D341Med (cell line): Measurements from ENCODE around the gene UNC13A.

Source experiments
- DNase-seq: peaks from one replicate; pipeline ENCODE4 v3.0.0; 2012; ENCODE audit warnings: low spot score

Gene UNC13A

DNA sequence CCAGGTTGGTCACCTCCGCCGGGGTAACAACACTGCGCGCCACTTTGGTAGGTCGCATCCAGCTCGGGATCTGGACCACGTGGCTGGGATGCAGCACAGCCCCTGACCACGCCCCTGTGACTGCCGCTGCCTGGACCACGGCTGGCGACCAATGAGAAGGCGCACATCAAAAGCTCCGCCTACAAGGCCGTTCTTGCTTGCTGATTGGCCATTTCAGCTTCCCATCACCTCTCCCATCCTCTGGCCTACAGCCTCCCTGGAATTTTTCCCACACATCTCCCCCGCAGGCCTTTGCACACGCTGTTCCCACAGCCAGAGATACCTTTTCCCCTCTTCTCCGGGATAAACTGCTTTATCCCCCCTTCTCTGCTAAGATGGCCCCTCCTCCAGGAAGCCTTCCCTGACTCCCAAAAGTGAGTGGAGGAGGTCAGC lies 18.6 kb upstream of the UNC13A start:
- peak; percentile 59 for DNase-seq

DNA sequence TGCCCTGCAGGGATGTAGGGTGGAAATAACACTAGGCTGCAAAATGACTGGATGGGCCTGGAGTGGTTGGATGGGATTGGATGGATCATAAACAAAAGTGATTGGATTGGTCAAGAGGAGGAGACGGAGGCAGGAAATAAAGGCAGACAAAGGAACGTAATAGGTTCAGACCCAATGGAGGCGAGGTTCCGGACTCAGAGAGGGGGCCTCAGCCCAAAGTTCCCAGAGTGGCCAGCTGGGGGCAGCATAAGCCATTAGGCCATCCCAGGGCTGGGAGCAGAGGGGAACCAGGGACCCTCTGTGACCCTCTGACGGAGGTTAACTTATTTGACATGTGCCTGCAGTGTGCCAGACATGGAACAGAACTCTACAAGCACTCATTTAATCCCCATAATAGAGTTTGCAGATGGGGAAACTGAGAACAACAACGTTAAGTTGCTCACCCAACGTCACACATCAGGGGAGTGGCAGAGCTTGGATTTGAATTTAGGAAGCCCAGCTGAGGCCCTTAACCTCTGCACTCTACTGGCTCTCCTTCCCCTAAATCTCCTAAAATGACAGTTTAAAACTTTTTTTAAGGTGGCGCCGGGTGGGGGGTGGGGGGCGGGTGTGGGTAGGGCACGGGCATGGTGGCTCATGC lies 15.8 kb upstream of the UNC13A start:
- peak; percentile 80 for DNase-seq

DNA sequence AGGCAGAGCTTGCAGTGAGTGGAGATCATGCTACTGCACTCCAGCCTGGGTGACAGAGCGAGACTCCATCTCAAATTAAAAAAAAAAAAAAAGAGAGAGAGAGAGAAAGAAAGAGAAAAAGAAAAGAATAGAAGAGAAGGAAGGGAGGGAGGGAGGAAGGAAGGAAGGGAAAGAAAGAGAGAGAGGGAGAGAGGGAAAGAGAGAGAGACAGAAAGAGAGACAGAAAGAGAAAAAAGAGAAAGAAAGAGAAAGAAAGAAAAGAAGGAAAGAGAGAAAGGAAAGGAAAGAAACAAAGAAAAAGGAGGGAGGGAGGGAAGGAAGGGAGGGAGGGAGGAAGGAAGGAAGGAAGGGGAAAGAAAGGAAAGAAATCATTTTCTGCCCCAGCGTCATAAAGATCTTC lies 7.0 kb upstream of the UNC13A start:
- no peak for DNase-seq

DNA sequence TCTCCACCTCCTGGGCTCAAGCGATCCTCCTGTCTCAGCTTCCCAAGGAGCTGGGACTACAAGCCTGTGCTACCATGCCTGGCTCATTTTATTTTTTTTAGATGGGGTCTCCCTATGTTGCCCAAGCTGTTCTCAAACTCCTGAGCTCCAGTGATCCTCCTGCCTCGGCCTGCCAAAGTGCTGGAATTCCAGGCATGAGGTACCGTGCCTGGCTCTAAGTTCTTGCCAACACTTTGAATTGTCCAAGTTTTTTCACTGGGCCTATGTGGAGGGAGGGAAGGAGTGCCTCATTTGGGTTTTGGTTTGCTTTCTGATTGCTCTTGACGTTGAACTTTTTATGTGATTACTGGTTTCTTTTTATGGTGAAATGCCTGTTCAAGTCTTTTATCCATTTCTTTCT lies 4.4 kb upstream of the UNC13A start:
- no peak for DNase-seq

DNA sequence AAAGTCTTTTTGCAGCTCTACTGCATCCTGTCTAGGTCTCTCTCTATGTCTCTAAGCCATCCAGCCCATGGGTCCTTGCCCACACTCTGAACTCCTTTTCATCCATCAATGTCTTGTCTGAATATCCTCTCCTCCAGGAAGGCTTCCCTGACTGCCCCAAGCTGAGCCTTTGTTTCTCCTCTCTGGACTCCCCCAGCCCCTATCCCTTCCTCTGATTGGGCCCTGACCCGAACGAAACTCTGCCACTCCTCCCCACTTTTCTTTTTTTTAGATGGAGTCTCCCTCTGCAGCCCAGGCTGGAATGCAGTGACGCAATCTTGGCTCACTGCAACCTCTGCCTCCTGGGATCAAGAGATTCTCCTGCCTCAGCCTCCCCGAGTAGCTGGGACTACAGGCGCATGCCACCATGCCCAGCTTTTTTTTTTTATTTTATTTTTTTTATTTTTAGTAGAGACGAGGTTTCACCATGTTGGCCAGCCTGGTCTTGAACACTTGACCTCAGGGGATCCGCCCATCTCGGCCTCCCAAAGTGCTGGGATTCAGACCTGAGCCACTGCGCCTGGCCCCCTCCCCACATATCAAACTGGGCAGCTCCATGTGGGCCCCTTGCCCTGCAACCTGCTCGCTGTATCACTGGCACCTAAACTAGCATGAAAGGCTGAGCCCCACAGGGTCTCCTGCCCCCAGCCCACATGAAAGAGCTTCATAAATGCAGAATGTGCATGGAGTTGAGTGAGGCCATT lies 870 bp upstream of the UNC13A start:
- DNase-seq, result no peak

DNA sequence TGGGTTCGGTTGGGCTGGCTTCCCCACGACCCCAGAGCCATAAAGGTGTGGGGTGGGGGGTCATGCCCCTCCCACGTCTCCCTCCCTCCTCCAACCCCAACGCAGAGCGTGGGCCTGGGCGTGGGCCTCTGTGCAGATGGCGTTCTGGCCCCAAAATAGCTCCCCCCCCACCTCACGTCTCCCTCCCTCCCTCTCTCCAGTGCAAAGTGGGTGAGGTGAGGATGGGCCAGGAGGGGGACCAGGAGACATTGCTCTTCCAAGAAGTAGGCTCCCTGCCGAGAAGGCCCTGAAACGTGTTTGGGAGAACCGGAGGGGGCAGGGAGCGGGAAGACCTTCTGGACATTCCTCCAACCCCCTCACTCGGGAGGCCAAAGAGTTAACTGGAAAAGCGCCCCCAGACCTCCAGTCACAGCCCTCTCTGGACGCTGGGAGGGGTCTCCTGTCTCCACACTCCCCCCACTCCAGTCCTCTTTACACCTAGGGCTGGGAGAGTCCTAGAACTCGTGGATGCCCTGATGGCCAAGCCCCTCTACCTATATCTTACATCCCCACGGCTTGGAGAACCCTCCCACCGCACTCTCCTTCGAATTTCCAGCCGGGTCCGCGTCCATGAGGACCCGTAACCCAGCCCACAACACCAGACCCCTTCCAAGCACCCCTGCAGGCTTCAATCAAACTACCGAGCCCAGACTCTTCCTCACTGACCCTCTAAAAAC lies 855 bp downstream of the UNC13A start:
- DNase-seq, result peak; percentile 63

DNA sequence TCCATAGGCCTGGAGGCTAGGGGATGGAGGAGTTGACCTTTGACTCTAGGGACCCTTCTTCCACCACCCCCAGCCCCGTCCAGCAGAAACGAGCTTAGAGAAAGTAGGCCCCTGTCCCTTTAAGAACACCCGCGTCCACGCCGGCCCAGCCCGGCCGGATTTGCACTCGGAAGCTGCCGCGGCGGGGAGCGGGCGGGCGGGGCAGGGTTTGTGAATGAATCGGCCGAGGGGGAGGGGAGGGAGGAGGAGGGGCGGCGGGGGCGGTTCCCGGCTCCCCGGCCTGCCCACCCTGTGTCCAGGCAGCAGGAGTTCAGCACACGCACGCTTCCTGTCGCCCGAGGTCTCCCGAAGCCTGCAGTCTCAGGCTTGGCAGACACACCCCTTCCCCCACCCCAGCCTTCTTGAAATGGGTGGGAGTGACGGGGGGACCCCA lies 1.5 kb downstream of the UNC13A start:
- DNase-seq, result peak; percentile 88

DNA sequence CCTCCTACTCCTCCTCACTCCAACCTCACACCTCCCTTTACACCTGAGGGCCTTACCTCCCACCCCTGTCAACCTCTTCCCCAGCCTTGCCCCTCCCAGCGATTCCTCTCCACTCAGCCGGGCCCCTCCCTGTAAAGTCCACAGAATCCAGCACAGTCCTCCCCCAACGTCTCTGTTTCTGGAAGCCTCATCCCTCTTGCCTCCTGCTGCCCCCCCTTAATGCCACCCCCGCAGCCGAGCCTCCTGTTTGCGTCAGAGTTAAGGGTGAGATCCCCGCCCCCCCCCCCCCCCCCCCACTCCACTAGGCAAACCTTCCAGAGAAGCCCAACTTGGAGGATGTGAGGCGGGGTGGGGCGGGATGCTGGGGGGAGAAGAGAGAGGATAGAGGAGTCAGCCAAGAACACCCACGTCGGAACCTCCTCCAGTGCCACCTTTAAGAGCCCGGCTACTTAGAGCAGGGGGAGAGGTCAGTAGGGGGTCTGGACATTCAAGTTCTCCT lies 2.1 kb downstream of the UNC13A start:
- no peak for DNase-seq

DNA sequence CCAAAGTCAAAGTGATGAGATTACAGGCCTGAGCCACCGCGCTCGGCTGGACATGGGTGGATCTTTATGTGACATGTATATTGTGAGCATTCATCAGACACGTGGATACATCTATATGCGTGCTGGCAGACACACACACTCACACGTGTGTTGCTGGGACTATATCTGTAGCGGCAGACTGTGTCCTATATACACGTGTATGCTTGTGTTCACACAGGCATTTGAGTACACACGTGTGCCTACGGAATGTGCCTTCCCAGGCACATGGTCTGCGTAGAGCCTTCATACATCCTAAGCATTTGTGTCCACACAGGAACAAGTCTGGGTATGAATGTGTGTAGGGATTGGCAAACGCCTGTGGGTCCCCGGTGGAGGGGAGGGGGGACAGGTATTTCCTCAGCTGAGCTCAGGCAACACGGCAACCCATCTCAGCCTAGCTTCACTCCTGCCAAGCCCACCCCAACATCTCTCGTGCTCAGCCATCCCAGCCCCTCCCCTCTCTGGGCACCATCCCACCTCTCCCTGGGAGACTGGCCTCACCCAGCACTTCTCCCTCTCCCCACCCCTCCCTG lies 2.6 kb downstream of the UNC13A start:
- DNase-seq, result no peak

DNA sequence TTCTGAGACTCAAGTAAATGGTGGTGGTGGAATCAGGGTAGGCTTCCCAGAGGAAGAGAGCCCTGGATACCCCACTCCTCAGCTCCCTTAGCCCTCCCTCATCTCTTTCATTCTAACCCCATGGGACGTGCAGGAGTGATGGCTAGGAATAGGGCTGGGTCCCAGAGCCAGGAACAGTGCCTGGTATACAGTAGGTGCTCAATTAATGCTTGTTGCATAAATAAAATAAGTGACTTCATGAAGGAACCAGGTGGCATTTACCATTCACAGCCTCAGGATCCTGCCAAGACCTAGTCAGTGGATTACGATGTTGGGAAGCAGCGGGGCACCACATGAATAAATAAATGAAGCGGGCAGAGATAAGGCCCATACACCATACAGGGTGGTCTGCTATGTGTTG lies 3.9 kb downstream of the UNC13A start:
- no peak for DNase-seq

DNA sequence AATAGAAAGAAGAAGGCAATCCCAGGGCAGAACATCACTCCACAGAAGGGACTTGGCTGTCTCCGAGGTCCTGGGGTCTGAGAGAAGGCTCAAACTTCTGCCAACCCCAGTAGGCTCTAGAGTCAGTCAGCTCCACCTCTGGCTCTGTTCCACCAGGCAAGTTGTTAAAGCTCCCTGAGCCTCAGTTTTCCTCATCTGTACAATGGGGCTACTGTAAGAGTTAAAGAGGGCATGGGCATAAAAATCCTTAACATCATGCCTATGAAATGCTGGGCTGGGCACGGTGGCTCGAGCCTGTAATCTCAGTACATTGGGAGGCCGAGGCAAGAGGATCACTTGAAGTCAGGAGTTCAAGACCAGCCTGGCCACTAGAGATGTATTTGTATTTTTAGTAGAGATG lies 5.1 kb downstream of the UNC13A start:
- DNase-seq, result no peak

DNA sequence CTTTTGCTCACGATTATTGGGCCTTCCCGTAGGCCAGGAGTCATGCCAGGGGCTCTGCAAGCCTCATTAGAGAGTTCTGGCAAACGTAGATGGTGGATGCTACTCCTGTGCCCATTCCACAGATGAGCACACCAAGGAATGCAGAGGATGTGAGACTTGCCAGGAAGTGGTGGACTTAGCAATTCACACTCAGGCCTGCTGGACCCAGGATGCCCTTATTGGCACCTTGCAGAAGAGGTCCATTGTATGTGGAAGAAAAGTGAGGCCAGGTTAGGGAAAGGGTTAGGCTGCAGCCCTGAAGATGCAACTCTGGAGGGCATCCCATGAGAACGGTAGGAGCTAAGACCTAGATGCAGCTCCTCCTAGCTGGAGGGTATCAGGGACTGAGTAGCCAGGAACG lies 5.9 kb downstream of the UNC13A start:
- no peak for DNase-seq

DNA sequence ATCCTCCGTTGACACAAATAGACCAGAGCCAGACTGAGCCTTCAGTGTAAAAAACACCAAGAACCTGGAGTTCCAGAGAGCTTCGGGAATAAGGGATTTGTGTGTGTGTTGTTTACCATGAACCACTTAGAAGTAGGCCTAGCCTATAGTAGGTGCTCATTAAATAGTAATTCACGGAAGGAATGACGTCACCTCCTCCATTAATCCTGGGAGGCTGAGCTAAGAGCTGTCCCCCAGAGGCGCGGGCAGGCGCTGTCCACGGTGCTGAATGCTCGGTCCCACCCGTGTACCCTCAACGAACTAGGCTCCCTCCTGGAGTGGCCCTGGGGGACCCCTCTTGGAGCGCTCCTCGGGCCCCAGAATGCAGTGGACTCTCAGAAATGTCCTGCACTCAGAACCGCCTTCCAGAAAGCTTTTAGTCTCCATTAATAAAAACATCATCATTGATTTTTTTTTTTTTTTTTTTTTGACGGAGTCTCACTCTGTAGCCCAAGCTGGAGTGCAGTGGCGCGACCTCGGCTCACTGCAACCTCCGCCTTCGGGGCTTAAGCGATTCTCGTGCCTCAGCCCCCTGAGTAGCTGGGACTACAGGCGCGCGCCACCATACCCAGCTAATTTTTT lies 6.5 kb downstream of the UNC13A start:
- DNase-seq, result no peak

DNA sequence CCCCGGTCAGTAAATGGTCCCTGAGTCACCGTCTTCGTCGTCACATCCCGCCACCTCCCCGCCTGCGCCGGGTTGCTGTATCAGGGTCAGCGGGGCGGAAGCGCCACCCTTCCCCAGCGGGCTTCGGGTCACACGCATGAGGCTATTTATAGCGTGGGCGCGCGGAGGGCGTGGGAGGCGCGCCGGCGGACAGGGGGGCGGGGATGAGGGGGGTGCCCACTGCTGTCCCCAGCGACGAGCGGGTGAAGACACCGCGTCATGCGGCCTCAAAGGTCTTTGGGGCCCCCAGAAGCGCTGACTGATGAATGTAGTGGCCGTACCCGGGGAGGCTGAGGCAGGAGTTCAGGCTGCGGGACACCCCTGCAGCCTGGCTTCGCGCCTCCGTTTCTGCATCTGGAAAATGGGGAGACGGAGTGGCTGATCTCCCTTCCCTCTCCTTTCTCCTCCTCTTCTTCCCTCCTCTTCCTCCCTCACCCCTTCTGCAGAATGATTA lies 7.9 kb downstream of the UNC13A start:
- DNase-seq, result no peak

DNA sequence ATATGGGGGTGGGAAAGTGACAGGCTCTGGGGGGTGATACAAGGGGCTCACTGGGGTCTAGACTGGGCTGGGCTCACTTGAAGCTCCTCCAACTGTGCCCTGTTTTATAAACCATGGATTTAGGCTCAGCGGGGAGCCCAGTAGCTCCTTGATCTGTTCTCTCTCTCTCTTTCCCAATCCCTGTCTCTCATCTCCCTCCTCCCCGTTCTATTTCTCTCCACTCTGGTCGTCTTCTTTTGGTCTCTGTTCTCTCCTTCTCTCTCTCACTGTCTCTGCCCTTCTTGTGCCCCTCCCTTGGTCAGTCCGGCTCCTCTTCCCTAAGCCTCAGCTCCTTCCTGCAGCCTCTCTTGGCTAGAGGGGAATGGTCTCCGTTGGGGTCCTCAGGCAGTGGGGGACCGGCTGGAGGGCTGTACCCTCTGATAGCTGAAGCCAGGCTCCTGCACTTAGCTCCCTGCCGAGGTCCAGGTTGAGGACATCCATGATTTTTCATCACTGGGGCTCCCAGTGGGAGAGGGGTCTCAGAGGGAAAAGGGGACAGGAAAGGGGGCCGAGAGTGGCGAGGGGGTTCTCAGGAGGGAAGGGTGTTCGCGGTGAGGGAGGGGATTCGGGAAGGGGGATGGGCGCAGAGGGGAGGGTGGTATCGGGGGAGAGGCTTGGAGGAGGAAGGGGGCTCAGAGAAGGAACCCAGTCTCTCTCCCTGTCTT lies 8.5 kb downstream of the UNC13A start:
- no peak for DNase-seq

DNA sequence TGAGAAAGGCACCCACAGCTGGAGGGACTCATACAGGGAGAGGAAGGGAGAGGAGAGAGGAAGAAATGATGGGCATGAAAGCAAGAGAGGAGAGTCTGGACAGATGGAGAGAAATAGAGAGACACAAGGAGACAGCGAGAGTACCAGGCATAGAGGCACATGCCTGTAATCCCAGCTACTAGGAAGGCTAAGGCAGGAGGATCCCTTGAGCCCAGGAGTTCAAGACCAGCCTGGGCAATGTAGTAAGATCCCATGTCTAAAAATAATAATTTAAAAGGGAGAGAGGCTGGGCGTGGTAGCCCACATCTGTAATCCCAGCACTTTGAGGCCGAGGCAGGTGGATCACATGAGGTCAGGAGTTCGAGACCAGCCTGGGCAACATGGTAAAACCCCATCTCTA lies 9.3 kb downstream of the UNC13A start:
- no peak for DNase-seq

DNA sequence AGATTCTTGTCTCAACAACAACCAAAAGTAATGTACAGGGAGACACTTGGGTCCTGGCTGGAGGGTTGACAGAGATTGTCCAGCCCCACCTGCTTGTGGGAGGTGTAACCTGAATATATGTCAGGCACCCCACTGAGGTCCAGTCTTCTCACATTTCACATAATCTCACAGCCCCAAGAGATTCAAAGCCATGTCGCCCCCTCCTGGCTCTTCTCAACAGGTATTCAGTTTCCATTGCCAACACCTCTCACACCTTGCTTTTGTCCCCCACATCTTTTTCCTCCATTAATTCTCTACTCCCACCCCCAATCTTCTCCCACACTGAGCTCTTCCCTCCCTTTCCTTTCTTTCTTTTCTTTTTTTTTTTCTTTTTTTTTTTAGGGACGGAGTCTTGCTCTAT lies 11.2 kb downstream of the UNC13A start:
- DNase-seq, result no peak

DNA sequence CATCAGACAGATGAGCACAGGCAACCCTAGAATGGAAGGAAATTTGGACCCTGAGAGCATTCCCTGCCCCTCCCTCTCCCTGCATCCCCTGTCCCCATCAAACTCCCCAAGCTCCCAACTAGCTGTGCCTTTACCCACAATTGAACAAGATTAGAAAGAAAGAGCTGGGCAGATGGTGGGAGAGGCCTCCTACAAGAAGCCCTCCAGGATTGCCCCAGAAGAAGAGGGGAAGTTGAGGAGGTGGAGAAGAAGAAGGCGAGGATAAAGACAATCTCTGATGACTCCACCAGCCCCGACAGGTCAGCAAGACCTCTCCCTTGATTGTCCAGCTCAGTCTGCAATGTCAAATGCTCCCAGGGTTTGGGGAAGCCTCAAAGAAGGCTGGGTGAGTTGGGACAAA lies 11.9 kb downstream of the UNC13A start:
- DNase-seq, result no peak

DNA sequence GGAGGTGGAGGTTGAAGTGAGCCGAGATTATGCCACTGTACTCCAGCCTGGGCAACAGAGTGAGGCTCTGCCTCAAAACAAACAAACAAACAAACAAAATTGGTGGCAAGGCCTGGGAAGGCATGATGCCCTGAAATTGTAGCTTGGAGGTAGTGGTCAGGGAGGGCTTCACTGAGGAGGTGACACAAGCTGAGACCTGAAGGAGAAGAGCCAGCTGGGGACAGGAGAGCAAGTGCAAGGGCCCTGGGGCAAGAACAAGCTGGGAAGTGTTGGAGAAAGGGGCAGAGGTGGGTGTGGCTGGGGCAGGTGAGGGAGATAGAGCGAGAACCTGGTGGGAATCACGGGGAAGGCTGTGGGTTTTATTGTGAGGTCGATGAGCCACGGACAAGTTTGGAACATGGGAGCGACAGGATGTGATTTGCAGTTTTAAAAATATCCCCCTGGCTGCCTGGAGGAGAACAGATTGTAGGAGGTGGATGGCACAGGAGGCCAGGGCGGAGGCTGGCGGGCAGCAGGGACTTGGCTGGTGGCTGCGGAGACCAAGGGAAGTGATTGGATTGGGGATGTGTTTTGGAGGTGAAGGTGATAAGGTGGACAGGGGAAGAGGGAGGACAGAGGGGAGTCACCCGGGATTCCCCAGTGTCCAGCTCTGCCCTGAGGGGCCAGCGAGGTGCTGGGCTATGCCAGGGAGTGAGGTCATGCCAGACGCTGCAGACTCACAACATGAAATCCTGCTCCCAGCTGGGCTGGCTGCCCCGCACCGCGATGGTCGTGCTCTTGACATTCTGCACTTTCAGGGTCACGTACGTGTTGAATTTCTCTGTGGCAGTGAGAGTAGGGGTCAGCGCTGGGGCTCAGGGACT lies 14.0 kb downstream of the UNC13A start:
- DNase-seq, result no peak

DNA sequence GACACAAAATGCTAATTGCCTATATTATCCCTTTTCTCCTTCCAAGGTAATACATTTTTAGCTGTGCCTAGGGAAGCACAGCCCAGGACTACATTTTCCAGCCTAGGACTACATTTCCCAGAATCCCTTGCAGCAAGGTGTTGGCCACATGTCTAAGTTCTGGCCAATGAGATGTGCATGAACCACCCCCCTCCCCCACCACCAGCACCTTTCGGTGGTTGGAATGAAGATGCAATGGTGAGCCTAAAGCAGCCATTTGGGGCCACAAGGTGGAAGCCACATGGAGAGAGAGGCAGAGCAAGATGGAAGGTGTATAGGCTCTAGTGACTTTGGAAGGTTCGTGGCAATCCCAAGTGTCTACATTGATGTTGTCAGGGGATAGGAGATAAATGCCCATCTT lies 16.2 kb downstream of the UNC13A start:
- DNase-seq, result peak; percentile 69
